Measurements from ENCODE around the gene CLIP4.

Gene CLIP4

DNA sequence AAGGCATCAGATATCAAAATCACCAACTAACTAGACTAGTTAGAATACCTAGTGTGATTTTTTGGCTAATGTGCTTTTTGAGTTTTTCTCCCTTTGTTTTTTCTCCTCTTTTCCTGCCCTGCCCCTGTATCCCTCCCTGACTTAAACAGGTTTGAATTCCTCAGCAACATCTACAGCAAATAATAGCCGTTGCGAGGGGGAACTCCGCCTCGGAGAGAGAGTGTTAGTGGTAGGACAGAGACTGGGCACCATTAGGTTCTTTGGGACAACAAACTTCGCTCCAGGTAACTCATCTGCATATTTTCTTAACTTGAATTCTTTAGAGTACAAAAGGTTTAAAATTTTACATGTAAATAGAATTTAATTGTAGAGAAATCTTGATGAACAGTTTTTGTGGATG, 45.0 kb downstream of the CLIP4 start:
- H3K9me3 ChIP-seq (ENCODE audit: control insufficient read depth, low read length): no peaks in the 10 kb centered on the region
- TF ChIP-seq, protein P1, sequence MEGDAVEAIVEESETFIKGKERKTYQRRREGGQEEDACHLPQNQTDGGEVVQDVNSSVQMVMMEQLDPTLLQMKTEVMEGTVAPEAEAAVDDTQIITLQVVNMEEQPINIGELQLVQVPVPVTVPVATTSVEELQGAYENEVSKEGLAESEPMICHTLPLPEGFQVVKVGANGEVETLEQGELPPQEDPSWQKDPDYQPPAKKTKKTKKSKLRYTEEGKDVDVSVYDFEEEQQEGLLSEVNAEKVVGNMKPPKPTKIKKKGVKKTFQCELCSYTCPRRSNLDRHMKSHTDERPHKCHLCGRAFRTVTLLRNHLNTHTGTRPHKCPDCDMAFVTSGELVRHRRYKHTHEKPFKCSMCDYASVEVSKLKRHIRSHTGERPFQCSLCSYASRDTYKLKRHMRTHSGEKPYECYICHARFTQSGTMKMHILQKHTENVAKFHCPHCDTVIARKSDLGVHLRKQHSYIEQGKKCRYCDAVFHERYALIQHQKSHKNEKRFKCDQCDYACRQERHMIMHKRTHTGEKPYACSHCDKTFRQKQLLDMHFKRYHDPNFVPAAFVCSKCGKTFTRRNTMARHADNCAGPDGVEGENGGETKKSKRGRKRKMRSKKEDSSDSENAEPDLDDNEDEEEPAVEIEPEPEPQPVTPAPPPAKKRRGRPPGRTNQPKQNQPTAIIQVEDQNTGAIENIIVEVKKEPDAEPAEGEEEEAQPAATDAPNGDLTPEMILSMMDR (IDR thresholded peaks at IDR 0.05): no peak
- no peaks in the 10 kb centered on the region for H3K36me3 ChIP-seq (ENCODE audit: control insufficient read depth, insufficient read depth, low read length)
- H3K4me2 ChIP-seq (ENCODE audit: low read length): no peak overlapping the region
- H3K79me2 ChIP-seq: no peaks in the 10 kb centered on the region
- H3K4me3 ChIP-seq (ENCODE audit: low read depth, low read length): no peak overlapping the region
- H3K27me3 ChIP-seq (ENCODE audit: control insufficient read depth, insufficient read depth, low read length): no peaks in the 10 kb centered on the region
- H3K27ac ChIP-seq: no peak overlapping the region
- H3K4me1 ChIP-seq: no peaks in the 10 kb centered on the region
- no peak overlapping the region for H2AFZ ChIP-seq
- no peak overlapping the region for H3K9ac ChIP-seq

DNA sequence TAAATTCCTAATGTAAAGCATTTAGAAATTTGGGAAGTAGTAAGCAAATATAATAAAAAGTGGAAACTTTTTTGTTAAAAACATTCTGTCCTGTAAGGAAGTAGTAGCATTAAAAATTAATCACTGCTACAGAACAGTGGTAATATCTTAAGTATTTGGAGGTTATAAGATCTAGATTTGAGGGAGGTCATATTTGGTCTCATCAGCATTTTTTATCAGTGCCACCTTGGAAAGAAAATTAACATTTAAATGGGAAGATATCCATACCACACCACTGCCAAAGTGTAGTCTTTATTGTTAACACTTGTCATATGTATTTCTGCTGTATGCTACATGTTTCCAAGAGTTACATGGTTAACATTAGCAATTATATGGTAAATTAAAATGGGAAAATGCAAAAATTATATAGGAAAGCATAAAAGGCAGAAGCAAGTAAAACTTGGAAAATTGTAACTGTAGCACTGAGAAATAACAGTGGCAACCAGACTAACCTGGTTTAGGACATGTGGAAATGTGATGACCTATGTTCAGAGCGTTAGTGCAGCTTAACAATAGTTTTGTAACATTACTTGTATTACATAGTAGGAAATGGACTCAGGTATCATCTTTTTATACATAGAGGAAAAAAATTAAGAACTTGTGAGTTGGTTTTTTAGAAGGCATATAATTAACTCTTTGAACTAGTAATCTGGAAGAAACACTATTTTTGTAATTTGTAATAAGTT, 47.2 kb downstream of the CLIP4 start:
- Histone ChIP-seq H3K9ac (no peak overlapping the region), H3K27me3 (ENCODE audit: control insufficient read depth, insufficient read depth, low read length) (no peaks in the 10 kb centered on the region), H3K4me2 (ENCODE audit: low read length) (no peak overlapping the region), H3K36me3 (ENCODE audit: control insufficient read depth, insufficient read depth, low read length) (no peaks in the 10 kb centered on the region), H3K4me3 (ENCODE audit: low read depth, low read length) (no peak overlapping the region), H3K79me2 (no peaks in the 10 kb centered on the region), H2AFZ (no peak overlapping the region), H3K27ac (no peak overlapping the region), H3K9me3 (ENCODE audit: control insufficient read depth, low read length) (no peaks in the 10 kb centered on the region), H3K4me1 (no peaks in the 10 kb centered on the region)
- TF ChIP-seq, protein P1 (IDR thresholded peaks at IDR 0.05): no peak

DNA sequence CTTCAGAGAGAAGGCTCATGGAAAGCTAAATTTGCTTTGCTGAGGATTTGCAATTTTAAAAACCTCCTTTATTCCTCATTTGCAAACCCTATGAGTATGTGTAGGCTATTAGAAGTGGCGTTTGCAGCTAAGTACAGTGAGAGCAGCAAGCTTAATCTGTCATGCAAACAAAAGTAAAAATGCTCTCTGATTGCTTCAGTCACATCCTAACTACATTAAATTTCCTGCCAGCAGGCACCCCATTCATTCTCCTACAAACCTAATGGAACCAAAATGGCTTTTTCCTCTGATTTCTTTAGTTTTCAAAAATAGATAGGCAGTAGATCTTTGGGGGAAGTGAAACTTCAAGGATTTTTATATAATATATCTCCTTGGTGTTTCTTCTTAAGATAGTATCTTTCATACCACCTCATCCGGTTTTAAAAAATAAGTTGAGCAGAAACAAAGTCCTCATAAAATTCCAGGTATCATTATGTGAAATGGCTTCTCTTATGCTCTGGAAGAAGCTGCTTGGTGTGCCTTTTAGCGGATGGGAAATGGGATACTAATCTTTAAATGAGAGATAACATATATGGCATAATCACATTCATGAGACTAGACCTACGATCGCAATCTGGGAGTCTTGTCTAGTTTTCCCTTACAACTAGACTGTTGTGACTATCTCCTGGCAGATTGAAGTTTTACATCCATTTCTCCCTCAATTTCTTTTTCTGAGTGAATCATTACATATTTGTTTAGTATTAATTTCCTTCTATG, 49.1 kb downstream of the CLIP4 start:
- Histone ChIP-seq H3K9ac (no peak overlapping the region), H3K4me1 (no peaks in the 10 kb centered on the region), H3K4me2 (ENCODE audit: low read length) (no peak overlapping the region), H3K9me3 (ENCODE audit: control insufficient read depth, low read length) (no peaks in the 10 kb centered on the region), H3K36me3 (ENCODE audit: control insufficient read depth, insufficient read depth, low read length) (no peaks in the 10 kb centered on the region), H3K4me3 (ENCODE audit: low read depth, low read length) (no peak overlapping the region), H3K27ac (no peak overlapping the region), H3K27me3 (ENCODE audit: control insufficient read depth, insufficient read depth, low read length) (no peaks in the 10 kb centered on the region), H2AFZ (no peak overlapping the region), H3K79me2 (no peaks in the 10 kb centered on the region)
- TF ChIP-seq, protein P1 (IDR thresholded peaks at IDR 0.05): no peak

DNA sequence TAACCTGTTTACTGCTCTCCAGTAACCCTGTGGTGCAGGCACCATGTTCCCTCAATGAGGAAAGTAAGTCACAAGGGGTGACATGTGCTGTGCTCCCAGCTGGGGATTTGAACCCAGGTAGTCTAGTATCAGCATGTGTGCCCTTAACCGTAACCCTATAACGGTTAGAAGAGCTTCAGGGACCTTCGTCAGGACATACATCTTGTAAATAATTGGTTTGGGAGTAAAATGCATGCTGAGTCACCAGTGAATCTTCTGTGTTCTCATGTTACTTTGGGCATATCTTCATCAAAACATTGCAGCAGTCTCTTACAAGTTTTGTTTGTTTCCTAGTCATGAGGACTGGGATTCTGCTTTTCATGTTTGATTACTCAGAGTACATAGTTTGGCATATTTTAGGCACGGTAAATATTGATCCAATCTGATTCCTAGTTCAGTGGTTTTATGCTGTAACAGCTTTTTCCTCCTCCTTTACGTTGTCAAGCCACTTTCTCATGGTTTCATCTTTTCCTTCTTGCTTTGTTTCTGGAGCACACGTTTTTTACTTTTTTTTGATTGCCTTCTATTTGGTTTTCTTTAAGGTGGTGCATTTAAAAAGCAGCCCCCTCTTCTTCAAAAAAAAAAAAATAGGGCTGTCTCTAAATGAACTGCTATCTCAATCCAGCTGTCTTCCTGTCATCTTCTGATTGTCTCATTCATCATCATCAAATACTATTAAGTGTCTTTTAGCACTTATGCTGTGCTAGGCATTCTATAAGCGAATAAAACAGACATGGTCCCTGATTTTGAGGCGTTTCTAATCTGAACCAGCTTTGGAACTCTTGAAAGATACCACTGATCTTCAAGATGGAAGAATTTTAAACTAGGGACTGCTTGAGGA, 50.4 kb downstream of the CLIP4 start:
- Histone ChIP-seq H3K27me3 (ENCODE audit: control insufficient read depth, insufficient read depth, low read length) (no peaks in the 10 kb centered on the region), H3K9me3 (ENCODE audit: control insufficient read depth, low read length) (no peaks in the 10 kb centered on the region), H3K4me2 (ENCODE audit: low read length) (no peak overlapping the region), H3K36me3 (ENCODE audit: control insufficient read depth, insufficient read depth, low read length) (no peaks in the 10 kb centered on the region), H3K4me1 (no peaks in the 10 kb centered on the region), H3K27ac (no peak overlapping the region), H2AFZ (no peak overlapping the region), H3K79me2 (no peaks in the 10 kb centered on the region), H3K9ac (no peak overlapping the region), H3K4me3 (ENCODE audit: low read depth, low read length) (no peak overlapping the region)
- TF ChIP-seq, protein P1 (IDR thresholded peaks at IDR 0.05): no peak

All from parathyroid adenoma (tissue), 2 donors.